Hepatocyte (in vitro differentiated cells): Measurements from ENCODE around the gene SMKR1. TPM values are rescaled to one million over a fixed set of nuclear protein-coding genes. Genes with fewer than 3 reads are reported as not detected.

Experiments
- DNase-seq: peaks from one replicate; pipeline ENCODE4 v3.0.0-alpha.2; 2016; ENCODE audit warnings: low spot score
- H2AFZ ChIP-seq: fragments of 200-600 bp; sonication (generic); 2 replicates; pipeline ENCODE4 v1.6.0; 2016; ENCODE audit warnings: antibody characterized with exemption, mild to moderate bottlenecking
- H3K27ac ChIP-seq: fragments of 200-600 bp; sonication (generic); 2 replicates; pipeline ENCODE4 v1.5.1; 2016; ENCODE audit warnings: mild to moderate bottlenecking
- H3K27me3 ChIP-seq: fragments of 200-600 bp; sonication (generic); 2 replicates; pipeline ENCODE4 v1.6.1; 2016
- H3K36me3 ChIP-seq: fragments of 200-600 bp; sonication (generic); replicated peaks from 2 replicates; pipeline ENCODE4 v1.5.1; 2016; ENCODE audit warnings: low read depth; ENCODE audit not compliant: insufficient read depth
- H3K4me1 ChIP-seq: fragments of 200-600 bp; sonication (generic); 2 replicates; pipeline ENCODE4 v1.5.1; 2016; ENCODE audit warnings: mild to moderate bottlenecking, moderate library complexity; ENCODE audit not compliant: insufficient read depth
- H3K4me2 ChIP-seq: fragments of 200-600 bp; sonication (generic); 2 replicates; pipeline ENCODE4 v1.6.0; 2016
- H3K4me3 ChIP-seq: fragments of 200-600 bp; sonication (generic); 2 replicates; pipeline ENCODE4 v1.5.1; 2016; ENCODE audit warnings: mild to moderate bottlenecking
- H3K79me2 ChIP-seq: fragments of 200-600 bp; sonication (generic); 2 replicates; pipeline ENCODE4 v1.6.0; 2017; ENCODE audit warnings: mild to moderate bottlenecking
- H3K9me2 ChIP-seq: fragments of 200-600 bp; sonication (generic); replicated peaks from 2 replicates; pipeline ENCODE4 v1.6.0; 2017; ENCODE audit warnings: mild to moderate bottlenecking; ENCODE audit not compliant: insufficient read depth
- H3K9me3 ChIP-seq: fragments of 200-600 bp; sonication (generic); 2 replicates; pipeline ENCODE4 v1.5.1; 2016; ENCODE audit warnings: low read depth, mild to moderate bottlenecking
- H4K20me1 ChIP-seq: fragments of 200-600 bp; sonication (generic); 2 replicates; pipeline ENCODE4 v1.6.0; 2016; ENCODE audit warnings: mild to moderate bottlenecking; ENCODE audit not compliant: insufficient read depth, poor library complexity, severe bottlenecking
- CTCF ChIP-seq: fragments of 200-600 bp; sonication (generic); IDR thresholded peaks from 2 replicates; pipeline ENCODE4 v1.5.1; 2016; ENCODE audit warnings: antibody characterized with exemption, mild to moderate bottlenecking; ENCODE audit not compliant: poor library complexity
- EZH2 ChIP-seq: fragments of 200-600 bp; sonication (generic); IDR thresholded peaks from 2 replicates; pipeline ENCODE4 v1.6.1; 2016; ENCODE audit warnings: antibody characterized with exemption, mild to moderate bottlenecking, borderline replicate concordance
- EZH2phosphoT487 ChIP-seq: fragments of 200-600 bp; sonication (generic); IDR thresholded peaks from one replicate; pipeline ENCODE4 v1.6.1; 2018; ENCODE audit warnings: antibody characterized with exemption, mild to moderate bottlenecking, low read depth, moderate library complexity; ENCODE audit not compliant: unreplicated experiment, severe bottlenecking
- WGBS: methylation state at CpG from one replicate; pipeline ENCODE4 v1.1.6; 2016; ENCODE audit warnings: low lambda C conversion rate; ENCODE audit errors: missing lambda C conversion rate; 5-methylcytosine and 5-hydroxymethylcytosine counted together
- polyA plus RNA-seq: library from polyadenylated mRNA; unstranded; fragments of >200 nt; fragmentation: Nextera tagmentation; extraction: Ambion mirVana; gene quantifications from 2 replicates; pipeline ENCODE4 v1.2.1, GENCODE V29; 2016
- total RNA-seq: library from RNA; depleted of rRNA; stranded (reverse); fragments of >200 nt; gene quantifications from 2 replicates; pipeline ENCODE4 v1.2.3, GENCODE V29; 2014

SMKR1 gene
- total and polyA plus RNA-seq, 2 experiments from 2014 or later: 0.37 TPM; not detected in 1

DNA sequence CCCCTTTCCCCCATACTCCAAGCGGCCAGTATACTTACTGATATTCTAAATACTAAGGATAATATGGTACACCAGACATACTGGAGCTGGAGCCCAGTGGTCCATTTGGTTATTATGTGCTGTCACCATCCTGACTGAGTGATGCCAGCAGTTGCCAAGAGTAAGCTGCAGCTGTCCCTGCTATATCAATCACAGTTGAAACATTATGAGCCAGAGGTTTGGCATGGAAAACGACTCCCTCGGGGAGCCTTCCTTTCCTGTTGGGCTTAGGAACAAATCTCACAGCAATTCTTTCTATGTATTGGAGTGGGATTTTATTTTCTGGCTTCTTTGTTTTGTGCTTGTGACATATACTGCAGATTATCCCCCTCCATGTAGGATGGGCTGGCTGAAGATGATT is 35.5 kb upstream of the SMKR1 start:
- Histone ChIP-seq H3K4me3 (no peak overlapping the region), H3K9me3 (no peaks in the 10 kb centered on the region), H3K27me3 (no peaks in the 10 kb centered on the region), H4K20me1 (no peaks in the 10 kb centered on the region), H2AFZ (no peak overlapping the region), H3K9me2 (no peaks in the 10 kb centered on the region), H3K36me3 (no peaks in the 10 kb centered on the region), H3K4me1 (no peaks in the 10 kb centered on the region), H3K27ac (no peak overlapping the region), H3K4me2 (no peak overlapping the region), H3K79me2 (no peaks in the 10 kb centered on the region)
- no peak for TF ChIP-seq EZH2phosphoT487
- no peak for TF ChIP-seq EZH2
- TF ChIP-seq CTCF: no peak
- WGBS: 79% methylated on average over 3 of the region's 3 CpGs
- no peak for DNase-seq

DNA sequence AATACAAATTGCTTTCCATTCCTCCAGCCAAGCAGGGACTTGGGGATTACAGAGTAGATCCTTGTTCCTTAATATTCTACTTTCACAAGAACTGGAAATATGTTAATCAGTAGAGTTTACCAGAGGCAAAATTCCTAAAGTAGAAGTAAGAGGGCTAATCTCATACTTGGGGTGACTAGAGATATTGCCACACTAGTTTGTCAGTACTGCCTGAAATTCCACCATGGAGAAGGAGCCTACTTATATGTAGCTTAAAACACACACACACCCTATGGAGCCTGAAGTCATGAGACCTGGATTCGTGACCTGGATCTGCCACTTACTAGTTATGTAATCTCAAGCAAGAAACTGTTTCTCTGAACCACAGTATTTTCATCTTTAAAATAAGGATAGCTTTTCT is 34.2 kb upstream of the SMKR1 start:
- Histone ChIP-seq H2AFZ (no peak overlapping the region), H3K79me2 (no peaks in the 10 kb centered on the region), H4K20me1 (no peaks in the 10 kb centered on the region), H3K4me1 (no peaks in the 10 kb centered on the region), H3K4me3 (no peak overlapping the region), H3K4me2 (no peak overlapping the region), H3K27ac (no peak overlapping the region), H3K27me3 (no peaks in the 10 kb centered on the region), H3K9me2 (no peaks in the 10 kb centered on the region), H3K36me3 (no peaks in the 10 kb centered on the region), H3K9me3 (no peaks in the 10 kb centered on the region)
- DNase-seq: peak; percentile 11
- TF ChIP-seq EZH2phosphoT487: no peak
- TF ChIP-seq EZH2: no peak
- no peak for TF ChIP-seq CTCF
- 88% methylated on average over 1 of the region's 1 CpG for WGBS

DNA sequence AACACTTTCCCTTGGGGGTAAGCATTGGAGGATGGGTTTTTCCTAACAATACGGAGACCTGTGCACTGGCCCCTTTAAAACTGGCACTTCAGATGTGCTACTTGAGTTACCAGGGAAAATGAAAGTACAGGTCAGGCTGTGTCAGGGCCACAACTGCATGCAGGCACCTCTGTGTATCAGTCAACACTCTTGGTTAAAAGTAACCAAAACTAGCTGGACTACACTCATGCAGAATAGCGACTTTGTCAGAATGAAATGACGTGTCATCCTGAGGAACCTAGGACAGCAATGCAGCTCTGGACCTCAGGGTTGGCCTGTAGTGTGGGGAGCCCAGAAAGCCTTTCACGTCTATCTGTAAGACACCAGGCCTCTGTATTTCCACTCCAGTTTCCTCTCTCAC is 33.8 kb upstream of the SMKR1 start:
- H3K4me2 ChIP-seq: no peak overlapping the region
- no peak for DNase-seq
- no peaks in the 10 kb centered on the region for H3K79me2 ChIP-seq
- TF ChIP-seq CTCF: no peak
- H3K9me3 ChIP-seq: no peaks in the 10 kb centered on the region
- H3K36me3 ChIP-seq: no peaks in the 10 kb centered on the region
- WGBS: 81% methylated on average over 4 of the region's 4 CpGs
- no peak overlapping the region for H3K27ac ChIP-seq
- H4K20me1 ChIP-seq: no peaks in the 10 kb centered on the region
- H3K4me1 ChIP-seq: no peaks in the 10 kb centered on the region
- H3K9me2 ChIP-seq: no peaks in the 10 kb centered on the region
- no peak overlapping the region for H3K4me3 ChIP-seq
- H3K27me3 ChIP-seq: no peaks in the 10 kb centered on the region
- H2AFZ ChIP-seq: no peak overlapping the region

DNA sequence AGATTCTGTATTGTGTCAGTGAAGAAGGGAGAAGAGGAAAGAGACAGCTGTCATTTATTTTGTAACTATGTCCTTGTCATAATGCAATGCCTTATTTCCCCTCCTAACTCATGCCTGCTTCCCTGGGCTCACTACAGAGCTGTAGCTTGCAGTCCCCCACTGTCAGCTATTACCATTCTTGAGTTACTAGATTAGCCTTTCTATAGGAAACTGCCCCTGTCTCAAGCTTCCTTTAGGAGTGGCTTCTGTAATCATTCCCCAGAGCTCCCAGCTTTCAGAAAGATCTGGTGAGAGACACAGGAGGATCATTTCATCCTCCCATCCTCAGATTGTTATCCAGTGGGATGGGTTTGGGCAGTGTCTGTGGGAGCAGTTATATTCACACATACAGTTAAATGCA is 32.4 kb upstream of the SMKR1 start:
- Histone ChIP-seq H3K9me2 (no peaks in the 10 kb centered on the region), H3K4me2 (no peak overlapping the region), H4K20me1 (no peaks in the 10 kb centered on the region), H3K27ac (no peak overlapping the region), H3K36me3 (no peaks in the 10 kb centered on the region), H3K27me3 (no peaks in the 10 kb centered on the region), H3K9me3 (no peaks in the 10 kb centered on the region), H3K79me2 (no peaks in the 10 kb centered on the region), H3K4me1 (no peaks in the 10 kb centered on the region), H3K4me3 (no peak overlapping the region), H2AFZ (no peak overlapping the region)
- TF ChIP-seq CTCF: no peak
- TF ChIP-seq EZH2: no peak
- no peak for TF ChIP-seq EZH2phosphoT487
- no peak for DNase-seq
